K562 treated with DMSO at 1 percent for 48 hours (cell line): Measurements from ENCODE around the gene FBXO4. TPM values are rescaled to one million over a fixed set of nuclear protein-coding genes. Genes with fewer than 3 reads are reported as not detected.

Experiments used
- total RNA-seq: library from RNA; unstranded; fragments of 300-600 nt; gene quantifications from 2 replicates; pipeline ENCODE4 v1.2.3, GENCODE V29; 2022; ENCODE audit warnings: low replicate concordance; ENCODE audit errors: extremely low read depth

The FBXO4 gene, protein sequence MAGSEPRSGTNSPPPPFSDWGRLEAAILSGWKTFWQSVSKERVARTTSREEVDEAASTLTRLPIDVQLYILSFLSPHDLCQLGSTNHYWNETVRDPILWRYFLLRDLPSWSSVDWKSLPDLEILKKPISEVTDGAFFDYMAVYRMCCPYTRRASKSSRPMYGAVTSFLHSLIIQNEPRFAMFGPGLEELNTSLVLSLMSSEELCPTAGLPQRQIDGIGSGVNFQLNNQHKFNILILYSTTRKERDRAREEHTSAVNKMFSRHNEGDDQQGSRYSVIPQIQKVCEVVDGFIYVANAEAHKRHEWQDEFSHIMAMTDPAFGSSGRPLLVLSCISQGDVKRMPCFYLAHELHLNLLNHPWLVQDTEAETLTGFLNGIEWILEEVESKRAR
- total RNA-seq, result not detected in 2 replicates

DNA sequence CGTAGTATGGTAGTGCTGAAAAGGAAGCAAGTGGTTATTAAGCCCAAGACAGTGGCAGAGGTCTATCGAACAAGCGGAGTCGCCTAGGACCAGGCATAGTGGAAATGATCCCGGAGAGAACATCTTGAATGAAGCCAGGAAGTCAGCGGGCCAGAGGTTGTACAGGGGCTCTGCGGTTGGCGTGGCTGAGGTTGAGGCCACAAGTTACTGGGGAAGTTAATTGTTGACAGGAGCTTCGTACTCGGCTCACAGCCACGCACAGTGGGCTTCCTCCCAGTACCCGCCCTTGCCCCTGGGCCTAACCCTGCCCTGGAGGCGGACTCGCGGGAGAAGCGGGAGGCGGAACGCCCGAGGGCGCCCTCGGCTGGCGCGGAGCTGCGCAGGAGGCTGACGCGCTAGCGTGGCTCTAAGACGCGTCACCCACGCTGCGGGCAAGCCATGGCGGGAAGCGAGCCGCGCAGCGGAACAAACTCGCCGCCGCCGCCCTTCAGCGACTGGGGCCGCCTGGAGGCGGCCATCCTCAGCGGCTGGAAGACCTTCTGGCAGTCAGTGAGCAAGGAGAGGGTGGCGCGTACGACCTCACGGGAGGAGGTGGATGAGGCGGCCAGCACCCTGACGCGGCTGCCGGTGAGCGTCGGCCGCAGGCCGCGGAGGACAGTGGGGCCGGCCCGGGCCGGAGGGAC is at the start of gene FBXO4:
Gene FBXO4, plus strand, starts transcription at position 410 of the 683 bp plus-strand sequence. Its CDS starts 29 bp downstream, at position 439.

DNA sequence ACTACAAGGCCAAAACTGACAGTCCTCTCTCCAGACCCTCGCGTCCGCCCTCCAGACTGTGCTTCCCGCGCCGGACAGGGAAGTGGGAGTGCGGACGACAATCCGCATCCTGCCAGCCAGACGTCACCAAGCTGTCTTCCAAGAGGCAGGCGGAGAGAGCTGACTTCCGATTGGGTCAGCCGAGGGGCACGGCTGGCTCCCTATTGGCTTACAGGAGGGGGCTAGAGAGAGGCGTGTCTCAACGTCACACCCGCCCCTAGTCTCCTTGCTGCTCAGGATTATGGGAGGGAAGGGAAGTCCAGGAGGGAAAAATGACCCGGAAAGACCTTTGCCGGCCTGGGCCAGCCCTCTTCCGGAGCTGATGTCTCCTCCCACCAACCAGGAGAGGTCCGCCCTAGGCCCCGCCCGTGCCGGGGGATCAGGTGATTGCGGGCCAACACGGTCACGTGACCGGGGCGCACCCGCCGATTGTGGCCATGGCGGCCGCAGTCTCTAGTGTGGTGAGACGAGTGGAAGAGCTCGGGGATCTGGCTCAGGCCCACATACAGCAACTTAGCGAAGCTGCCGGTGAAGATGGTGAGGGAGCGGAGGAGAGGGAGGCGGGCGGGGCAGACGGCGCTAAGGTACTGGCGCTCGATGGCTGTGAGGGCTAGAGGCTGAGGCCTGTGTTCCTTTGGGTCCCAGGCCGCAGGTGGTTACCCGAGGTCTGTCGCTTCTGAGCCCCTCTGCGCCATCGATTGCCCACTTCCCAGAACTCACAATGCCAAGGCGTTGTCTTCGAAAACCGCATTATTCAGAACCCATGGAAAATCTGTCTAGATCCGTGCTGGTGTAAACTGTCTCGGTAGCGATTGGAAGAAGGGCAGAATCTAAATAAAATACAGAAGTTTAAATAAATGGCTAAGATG is 20.9 kb upstream of the FBXO4 start, which contains the start of gene RIMOC1:
Gene RIMOC1, plus strand, starts transcription at position 453 of the 908 bp plus-strand sequence. Its CDS starts 24 bp downstream, at position 477.

Other genes starting within 250 kb of the FBXO4 start
- not detected in 2 replicates for gene OXCT1, start 54.9 kb upstream of the FBXO4 start, total RNA-seq
- not detected in 2 replicates for gene RIMOC1, start 20.9 kb upstream of the FBXO4 start, total RNA-seq